ENCODE results near the gene PTPRC.
A peak's percentile ranks its signal among the peaks of the same experiment; 100 is the strongest.

The PTPRC gene

GRCh38 chr1:198643808-198644207 lies 5.0 kb downstream of the PTPRC start:
- DNase-seq (ENCODE audit: low read depth): no peak

GRCh38 chr1:198647055-198647454 lies 8.2 kb downstream of the PTPRC start:
- no peak for DNase-seq (ENCODE audit: low read depth)

- no peak for DNase-seq (ENCODE audit: low read depth)
Observed at GRCh38 chr1:198648592-198648991, 9.8 kb downstream of the PTPRC start.

DNA sequence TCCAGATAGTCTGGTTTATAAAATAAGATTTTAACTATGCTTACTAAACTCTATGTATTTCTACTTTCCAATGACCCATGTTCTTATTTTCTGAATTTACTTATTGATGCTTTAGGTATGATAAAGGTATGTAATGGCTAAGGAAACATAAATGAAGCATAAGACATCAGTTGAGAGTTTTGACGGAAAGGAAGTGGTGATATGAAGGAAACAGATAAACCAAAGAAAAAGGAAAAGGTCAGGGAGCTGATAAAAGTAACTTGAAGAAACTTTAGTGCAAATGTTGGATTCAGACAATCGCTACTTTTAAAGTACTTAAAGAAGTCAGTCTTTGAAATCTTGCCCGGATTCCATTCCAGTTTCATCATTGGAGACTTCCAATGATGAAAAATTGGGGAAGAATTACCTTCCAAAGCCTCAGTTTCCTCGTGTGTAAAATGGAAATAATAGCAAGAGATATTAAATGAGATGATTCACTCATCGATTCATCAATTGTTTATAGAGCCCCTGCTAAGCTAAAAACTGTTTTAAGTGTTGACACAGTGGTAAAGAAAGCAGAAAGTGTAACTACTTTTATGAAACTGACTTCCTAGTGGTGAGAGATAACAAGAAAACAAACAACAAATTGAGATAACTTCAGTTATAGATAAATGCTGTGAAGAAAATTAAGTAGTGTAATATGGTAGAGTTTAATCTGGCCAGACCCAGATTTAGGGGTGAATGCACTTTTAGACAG lies 10.6 kb downstream of the PTPRC start:
- no peak for DNase-seq (ENCODE audit: low read depth)

- DNase-seq (ENCODE audit: low read depth): no peak
Observed at GRCh38 chr1:198649968-198650338, 11.1 kb downstream of the PTPRC start.

DNA sequence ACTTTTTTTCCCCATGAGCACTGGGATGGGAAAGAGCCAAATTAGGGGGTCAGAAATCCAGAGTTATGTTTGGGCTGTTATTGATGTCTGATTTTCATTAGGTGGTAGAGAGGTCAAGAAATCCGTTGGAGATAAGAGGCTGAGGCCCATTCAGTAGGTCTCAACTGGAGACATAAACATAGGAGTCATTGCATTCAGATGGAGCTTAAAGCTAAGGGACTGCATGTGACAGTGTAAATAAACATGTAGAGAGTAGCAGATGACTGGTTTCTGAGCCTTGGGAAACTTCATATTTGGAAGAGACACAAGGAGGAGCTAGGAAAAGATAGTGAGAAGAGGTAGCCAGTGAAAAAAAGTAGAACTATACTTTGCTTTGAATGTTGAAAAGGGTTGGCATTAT lies 11.7 kb downstream of the PTPRC start:
- DNase-seq (ENCODE audit: low read depth): no peak

GRCh38 chr1:198651650-198652400 lies 13.0 kb downstream of the PTPRC start:
- no peak for DNase-seq (ENCODE audit: low read depth)

DNA sequence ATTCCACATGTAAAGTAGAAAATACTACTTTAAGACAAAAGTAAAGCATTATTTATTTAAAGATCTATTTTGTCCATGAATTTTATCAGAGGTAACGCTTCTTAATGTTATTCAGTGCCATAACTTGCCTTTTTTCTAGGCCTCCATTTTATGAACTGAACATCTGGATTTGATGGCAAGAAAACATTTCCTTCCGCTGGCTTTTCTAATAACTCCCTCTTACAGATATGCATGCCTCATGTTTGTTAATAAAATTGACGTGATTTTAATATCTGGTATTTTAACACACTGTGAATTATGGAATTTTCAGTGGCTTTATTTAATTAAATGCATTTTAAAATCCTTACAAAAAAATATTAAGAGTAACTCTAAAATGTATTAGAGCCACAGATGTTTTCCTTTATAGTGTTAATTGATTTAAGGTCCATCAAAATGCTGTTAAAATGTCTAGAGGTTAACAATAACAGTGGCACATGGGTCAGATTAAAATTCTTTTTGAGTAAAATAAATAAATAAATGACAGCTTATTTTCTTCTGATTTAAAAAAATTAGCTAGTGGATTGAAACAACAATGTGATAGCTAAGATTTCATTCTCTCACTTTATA lies 15.1 kb downstream of the PTPRC start:
- DNase-seq (ENCODE audit: low read depth): no peak

DNA sequence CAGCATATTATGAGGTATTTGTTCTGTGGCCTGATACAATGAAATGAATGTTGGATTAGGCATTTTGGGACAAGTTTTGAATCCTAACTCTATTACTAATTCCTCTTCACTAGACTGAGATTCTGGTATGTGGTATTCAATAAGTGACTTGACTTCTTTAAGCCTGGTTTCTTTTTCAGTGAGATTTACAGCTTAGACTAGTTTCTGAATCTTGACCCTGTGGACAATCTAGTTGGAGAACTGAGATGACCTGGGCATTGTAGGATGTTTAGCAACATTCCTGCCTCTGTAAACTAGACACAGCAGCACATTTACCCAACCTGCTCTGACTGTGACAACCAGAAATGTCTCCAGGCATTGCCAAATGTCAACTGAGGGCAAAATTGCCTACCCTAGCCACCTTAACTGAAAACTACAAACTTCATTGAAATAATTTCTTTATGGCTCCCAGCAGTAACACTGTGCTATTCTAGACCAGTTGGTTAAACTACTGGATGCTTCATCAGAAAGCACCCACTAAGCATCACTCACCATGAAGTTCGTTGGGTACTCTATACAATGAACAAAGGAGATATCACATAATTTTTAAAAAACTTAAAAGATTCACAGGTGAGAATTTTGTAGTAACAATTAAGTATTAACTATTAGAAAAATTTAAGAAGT lies 16.8 kb downstream of the PTPRC start:
- DNase-seq (ENCODE audit: low read depth): no peak

GRCh38 chr1:198656500-198656932 lies 17.7 kb downstream of the PTPRC start:
- peak; percentile 76 for DNase-seq (ENCODE audit: low read depth)

- no peak for DNase-seq (ENCODE audit: low read depth)
Observed at GRCh38 chr1:198657550-198658064, 18.8 kb downstream of the PTPRC start.

DNA sequence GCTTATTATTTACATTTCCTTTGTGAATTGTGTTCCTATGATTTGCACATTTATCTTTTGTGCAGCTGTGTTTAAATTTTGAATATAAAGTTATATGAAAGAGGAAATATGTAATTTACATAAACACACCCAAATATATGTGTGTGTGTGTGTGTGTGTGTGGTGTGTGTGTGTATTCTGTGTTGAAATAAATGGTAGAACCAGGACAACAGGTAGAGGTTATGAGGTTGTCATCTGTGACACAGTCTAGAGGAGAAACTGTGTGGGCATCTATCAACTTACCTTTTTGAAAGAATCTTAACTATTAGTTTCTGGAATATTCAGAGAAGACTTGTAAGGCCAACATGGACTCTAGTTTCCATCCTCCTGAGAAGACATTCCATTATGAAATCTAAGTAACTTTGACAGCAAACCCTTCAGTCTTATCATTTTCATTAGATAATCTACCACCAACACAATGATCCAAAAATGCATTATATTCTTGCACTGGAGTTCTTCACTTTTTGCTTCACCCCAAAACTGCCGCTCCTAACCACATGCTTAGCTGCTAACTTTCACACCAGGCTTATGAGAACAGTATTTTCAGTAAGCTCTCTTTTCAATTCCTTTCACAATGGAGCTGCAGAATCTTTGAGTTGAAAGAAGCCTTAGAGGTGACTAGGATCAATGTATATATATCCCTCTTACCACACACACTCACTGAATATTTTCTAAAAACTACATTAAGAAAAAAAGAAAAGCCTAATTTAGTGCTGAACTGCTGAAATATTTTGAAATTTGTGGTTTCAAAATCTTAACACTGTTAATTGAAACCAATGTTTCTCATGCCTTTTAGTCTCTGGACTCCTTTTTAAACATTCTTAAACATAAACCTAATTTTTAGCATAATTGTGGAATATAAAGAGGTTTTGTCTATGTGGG lies 21.8 kb downstream of the PTPRC start:
- no peak for DNase-seq (ENCODE audit: low read depth)

DNA sequence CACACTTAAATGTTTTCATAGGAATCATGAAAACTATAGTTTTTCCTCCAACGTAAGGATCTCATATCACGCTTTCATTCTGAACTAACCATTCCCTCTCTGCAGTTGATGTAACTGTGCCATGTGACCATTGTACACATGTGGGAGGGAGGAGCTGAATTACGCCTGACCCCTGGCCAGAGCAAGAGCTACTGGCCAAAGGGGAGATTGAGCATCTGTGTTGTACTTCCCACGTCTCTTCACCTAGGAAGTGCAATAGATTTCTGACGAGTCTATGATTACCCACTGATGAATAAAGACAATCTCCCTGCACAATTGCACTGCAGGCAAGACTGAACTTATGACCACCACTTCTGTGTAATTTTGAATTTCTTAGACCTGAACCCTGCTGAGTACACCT lies 24.0 kb downstream of the PTPRC start:
- no peak for DNase-seq (ENCODE audit: low read depth)

GRCh38 chr1:198664068-198664788 lies 25.4 kb downstream of the PTPRC start:
- DNase-seq (ENCODE audit: low read depth): no peak

DNA sequence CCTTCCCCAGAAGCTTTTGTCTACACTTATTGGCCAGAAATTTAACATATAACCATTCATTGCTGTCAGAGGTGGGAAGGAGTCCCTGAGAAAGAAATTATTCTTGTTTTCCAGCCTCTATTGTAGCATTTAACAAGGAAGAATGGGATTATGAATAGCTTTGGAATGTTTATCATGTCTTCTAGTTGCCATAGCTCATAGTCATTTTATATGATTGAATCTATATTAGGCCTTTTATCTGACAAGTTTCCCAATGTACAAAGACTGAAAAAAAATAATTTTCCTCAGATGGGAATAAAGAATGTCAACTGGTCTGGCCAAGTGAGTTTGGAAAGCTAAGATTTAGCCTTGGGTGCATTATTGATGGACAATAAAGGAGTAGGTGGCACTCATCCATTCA lies 28.3 kb downstream of the PTPRC start:
- no peak for DNase-seq (ENCODE audit: low read depth)

DNA sequence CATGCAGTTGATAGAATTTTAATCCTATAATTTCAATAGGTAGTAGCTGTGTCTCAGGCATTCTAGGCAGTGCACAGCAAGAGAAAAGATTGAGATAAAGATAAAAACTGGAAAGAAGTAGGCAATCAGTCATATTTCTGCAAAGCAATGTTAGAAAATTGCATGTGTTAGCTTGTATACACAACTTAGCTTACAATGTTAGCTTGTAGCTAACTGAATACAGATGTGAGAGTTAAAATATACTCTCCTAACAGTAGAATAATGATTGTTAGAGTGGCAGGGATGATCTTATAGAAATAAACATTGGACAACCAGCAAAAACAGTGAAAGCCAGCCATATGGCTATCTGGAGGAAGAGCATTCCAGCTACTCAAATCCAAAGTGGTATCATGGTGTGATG lies 29.0 kb downstream of the PTPRC start:
- DNase-seq (ENCODE audit: low read depth): no peak

DNA sequence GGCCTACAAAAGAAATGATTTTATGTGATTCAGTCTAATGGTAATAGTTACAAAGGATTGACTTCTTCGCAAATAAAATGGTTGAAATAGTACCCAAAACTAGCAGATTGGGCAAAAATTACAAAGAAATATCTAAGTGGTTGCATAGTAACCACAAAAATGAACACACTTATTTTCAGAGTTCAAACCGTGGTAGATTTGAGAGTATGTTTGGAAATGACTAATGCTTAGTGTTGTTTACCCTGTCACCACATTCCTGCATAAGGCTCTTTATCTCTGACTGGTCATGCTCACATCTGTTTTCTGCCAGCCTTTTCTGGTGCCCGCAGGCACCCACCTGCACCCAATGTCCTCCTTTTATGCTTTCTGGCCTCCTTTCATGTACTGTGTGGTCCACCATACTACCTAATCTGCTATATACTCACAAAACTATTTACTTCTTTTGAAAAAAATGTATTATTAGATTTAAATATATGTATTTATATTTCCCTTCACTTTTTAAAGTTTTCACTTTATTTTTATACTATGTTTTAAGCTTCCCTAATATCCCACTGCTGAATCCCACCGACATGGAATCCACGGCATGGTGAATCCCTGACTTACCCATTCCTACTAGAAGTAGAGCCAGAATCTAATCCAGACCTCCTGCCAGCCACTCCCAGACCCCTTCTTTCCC lies 30.3 kb downstream of the PTPRC start:
- no peak for DNase-seq (ENCODE audit: low read depth)

DNA sequence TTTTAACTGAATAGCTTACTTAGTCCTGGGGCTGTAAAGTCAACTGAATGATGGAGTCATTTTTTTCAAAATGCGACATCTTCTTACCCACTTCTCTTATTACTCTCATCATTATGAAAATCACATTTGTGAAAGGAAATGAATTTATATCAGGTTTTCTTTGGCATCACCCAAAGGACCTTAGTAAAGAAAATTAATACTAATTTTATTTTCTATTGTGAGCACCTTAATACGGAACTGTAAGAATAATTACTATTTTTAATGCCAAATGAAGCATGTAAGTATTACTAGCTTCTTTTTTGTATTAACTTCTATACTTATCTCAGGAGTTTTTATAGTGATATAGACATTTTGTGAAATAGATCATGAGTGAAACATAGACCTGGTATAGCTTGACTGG lies 30.9 kb downstream of the PTPRC start:
- no peak for DNase-seq (ENCODE audit: low read depth)

DNA sequence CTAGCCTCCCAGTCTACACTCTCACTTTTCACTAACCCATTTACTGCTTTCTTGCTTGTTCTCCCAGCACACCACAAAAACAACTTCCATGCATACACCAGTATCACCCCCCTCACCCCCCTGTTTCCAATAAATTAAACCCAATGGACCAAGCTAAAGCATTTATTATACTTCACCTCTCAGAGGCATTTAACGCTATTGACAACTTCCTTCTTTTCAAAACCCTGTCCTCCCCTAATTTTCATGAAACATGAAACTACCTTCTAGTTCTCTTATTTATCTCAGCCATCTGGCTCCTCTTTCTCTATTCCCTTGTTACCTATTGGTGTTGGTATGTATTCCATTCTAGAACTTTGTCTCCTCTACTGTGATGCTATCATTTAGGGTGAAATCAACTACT lies 32.3 kb downstream of the PTPRC start:
- DNase-seq (ENCODE audit: low read depth): no peak

DNA sequence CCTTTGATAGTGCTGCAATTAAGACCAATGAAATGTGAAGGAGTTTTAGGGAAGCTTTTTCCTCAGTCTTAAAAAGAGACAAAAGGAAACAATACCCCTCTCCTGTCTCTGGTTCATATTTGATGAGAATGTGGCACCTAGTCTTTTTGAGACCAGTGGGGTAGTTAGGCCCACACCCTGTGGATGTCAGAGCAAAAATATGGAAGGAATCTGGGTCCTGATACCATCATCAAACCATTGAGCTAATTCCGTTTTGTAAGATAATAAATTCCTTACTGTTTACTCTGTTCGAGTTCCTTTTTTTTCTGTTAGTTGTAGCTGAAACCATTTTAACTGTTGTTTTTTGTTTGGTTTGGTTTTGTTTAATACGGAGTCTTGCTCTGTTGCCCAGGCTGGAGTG lies 33.3 kb downstream of the PTPRC start:
- DNase-seq (ENCODE audit: low read depth): no peak

Data from stimulated activated CD4-positive, alpha-beta T cell treated with anti-CD3 and anti-CD28 coated beads, Interleukin-2, amount 100 ng/mL, for 4 hours (primary cell).